GM21717 (cell line): Measurements from ENCODE around the gene GNG4.
"Not testable (repeated sequence)": the region's sequence is repeated elsewhere in the genome, so short reads cannot be mapped to it uniquely, and the experiment has no call there.

Source experiments
- ATAC-seq: cut with Tn5 transposase; IDR thresholded peaks from one replicate; pipeline ENCODE4 v1.9.1; 2021; ENCODE audit warnings: mild to moderate bottlenecking, moderate library complexity; ENCODE audit not compliant: unreplicated experiment

Gene GNG4

GRCh38 chr1:235546369-235547155 is 103.0 kb downstream of the GNG4 start:
- ATAC-seq: not testable (repeated sequence)

DNA sequence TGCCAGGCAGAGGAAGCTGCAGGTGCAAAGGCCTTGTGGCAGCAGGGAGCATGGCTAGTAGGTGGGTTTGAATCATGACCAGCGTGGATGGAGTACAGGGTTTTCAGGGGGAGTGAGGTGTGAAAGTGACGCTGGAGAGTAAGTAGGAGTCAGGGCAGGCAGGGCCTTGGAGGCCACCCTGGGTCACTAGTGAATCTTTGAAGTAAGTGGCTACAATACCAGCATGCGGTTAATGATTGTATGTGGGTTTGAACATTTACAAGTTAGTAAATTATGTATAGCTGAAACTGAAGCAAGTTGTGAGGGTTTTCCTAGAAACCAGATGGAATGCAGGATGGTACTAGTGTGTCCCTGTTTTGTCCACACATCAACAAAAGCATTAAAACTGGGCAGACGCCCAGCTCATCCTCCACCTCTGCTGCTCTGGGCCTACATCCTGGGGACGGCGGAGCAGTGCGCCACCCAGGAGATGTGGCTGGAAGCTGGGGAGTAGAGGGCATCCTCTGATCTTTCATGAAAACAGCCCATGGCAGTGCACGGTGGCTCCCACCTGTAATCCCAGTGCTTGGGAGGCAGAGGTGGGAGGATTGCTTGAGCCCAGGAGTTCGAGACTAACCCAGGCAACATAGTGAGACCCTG is 104.2 kb downstream of the GNG4 start:
- no peak for ATAC-seq

DNA sequence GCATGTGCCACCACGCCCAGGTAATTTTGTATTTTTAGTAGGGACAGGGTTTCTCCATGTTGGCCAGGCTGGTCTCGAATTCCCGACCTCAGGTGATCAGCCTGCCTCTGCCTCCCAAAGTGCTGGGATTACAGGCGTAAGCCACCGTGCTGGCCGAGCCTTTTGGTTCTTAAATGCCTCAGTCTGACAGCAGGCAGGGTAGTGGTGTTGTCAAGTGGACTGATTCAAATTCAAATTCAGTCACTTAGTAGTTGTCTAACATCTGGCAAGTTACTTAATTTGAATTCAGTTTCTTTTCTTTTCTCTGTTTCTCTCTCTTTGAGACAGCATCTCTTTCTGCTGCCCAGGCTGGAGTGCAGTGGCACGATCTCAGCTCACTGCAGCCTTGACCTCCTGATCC is 106.7 kb downstream of the GNG4 start:
- ATAC-seq: not testable (repeated sequence)

DNA sequence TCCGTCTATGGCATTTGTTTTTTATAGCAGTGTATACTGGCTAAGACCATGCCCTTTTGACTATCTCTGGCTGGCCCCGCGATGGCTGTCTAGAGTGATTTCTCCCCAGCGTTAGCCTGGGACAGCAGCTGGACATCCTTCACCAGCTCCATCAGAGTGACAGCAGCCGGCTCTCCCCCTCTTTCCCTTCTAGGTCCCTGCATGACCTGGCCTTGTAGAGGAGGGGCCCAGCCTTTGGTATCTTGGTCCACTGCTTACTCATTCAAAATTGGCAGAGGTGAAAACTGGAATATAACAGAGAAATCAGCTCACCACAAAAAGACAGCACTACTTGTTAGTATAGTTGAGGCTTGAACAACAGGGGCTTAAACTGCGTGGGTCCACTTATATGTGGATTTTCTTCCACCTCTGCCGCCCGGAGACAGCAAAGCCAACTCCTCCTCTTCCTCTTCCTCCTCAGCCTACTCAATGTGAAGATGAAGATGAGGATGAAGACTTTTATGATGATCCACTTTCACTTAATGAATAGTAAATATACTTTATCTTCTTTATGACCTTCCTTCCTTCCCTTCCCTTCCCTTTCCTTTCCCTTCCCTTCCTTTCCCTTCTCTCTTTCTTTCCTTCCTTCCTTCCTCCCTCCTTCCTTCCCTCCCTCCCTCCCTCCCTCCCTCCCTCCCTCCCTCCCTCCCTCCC is 116.0 kb downstream of the GNG4 start:
- no peak for ATAC-seq

GRCh38 chr1:235532360-235532759 is 117.2 kb downstream of the GNG4 start:
- ATAC-seq: no peak

GRCh38 chr1:235527196-235527814 is 122.3 kb downstream of the GNG4 start:
- no peak for ATAC-seq

DNA sequence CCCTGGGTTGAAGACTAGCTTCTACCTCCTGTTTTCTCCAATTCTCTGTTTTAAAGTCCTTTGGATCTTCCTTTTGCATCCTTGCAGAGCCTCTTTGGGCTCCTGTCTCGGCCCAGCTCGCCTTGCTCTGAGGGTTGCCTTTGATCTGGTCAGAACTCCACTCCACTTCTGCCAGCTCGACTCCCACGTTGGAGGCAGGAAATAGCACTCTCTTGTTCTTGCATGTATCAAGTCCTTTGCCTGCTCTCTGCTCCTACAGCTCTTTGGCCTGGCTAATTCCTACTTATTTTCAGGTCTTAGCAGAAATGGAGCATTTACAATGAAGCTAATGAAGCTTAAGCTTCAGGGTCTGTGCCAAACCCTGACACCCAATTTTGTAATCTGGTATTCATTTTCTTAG is 124.3 kb downstream of the GNG4 start:
- no peak for ATAC-seq

DNA sequence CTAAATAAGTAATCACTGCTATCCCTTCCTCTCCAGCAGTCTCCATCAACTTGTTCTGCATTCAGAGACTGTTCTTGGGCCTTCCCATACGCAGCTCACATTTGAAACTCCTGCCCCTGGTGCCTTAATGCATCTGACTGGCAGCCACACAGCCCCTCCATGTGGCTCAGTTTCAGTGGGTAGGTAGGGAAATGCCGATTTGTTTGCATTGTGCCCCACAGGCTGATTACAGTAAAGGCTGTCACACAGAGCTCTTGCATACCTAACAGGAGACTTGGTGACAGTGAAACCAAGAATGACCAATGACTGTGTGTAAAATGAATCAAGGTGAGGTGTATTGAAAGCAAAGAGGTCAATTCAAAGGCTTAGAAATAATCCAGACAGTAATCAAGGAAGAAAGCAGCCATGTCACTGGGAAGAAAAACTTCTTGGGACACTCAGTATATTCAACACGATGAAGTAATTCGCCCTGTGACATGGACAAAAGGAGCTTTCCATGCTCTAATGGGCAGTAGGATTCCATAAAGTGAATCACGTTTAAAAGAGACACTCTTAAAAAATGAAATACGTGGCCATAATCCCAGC is 132.6 kb downstream of the GNG4 start:
- ATAC-seq: peak; percentile 71

- ATAC-seq: no peak
Observed at GRCh38 chr1:235515844-235516512, 133.6 kb downstream of the GNG4 start.

GRCh38 chr1:235513495-235514366 is 135.9 kb downstream of the GNG4 start:
- no peak for ATAC-seq

GRCh38 chr1:235511470-235512240 is 137.9 kb downstream of the GNG4 start:
- no peak for ATAC-seq

DNA sequence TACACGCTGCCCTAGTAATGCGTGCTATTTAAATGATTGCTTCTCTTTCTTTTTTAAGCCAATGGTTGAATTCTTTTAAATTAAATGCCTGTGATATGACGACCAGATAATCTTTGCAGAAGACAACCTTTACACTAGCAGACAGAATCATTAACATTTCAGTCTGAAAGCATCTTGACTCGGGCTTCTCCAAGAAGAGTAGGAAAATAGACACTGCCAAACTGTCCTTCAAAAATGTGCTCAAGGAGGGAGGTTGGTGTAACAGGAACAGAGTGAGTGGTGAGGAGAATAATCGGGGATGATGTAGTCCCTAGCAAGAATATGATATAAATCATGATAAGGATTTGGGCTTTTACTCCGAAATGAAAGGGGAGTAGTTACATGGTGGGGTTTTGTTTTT is 138.8 kb downstream of the GNG4 start:
- ATAC-seq: no peak

GRCh38 chr1:235507623-235508022 is 142.0 kb downstream of the GNG4 start:
- no peak for ATAC-seq

GRCh38 chr1:235504494-235505222 is 144.9 kb downstream of the GNG4 start:
- peak; percentile 77 for ATAC-seq

- ATAC-seq: peak; percentile 43
Observed at GRCh38 chr1:235504122-235504493, 145.5 kb downstream of the GNG4 start, which contains the start of gene B3GALNT2. TSS of gene B3GALNT2 (minus strand) at chr1:235504452. CDS start at chr1:235504252, 200 bp downstream.

- ATAC-seq: peak; percentile 16
Observed at GRCh38 chr1:235503403-235504121, 146.0 kb downstream of the GNG4 start.

DNA sequence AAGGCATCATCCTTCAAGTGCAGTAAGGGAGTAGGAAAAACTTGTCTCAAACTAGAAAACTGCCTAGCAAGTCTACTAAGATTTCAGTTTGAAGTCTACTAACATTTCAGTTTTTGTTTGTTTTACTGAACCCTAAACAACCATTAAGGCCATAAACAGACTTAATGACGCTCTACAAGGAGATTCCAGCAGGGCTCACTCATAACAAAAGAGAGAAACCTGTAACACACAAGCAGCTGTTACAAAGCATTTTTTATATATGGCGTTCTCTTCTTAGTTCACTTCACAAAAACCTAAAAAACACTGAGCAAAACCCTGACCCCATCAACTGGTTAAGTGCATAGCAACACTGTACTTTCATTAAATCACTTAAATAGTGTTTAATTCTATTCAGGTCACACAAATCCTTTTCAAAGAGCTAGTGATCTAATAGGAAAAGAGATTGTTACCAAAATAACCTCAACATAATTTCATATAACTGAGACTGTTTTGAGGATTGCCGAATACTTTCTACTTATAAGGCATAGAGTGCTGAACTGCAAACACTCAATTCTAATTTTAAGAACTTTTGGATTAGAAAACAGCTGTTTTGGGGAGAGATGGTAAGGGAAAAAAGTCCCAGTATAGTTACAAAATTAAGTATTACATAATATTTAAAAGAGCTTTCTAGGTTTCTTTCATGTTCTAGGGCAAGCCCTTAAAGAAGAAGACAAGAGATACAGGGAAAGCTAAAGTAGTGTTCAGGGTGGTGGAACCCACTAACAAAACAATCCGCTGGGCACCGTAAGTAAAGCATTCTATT is 146.8 kb downstream of the GNG4 start:
- no peak for ATAC-seq
